SU-DHL-6 (cell line): Measurements from ENCODE around the gene PRXL2B.

Source experiments
- H2AFZ ChIP-seq: fragments of 200-600 bp; sonication (generic); 2 replicates; pipeline ENCODE4 v1.6.1; 2014; ENCODE audit warnings: low read depth, mild to moderate bottlenecking, moderate library complexity, mixed read lengths, antibody characterized with exemption, low read length; ENCODE audit not compliant: severe bottlenecking
- H3F3A ChIP-seq: fragments of 200-600 bp; shearing (Covaris generic); 2 replicates; pipeline ENCODE4 v1.6.0; 2016; ENCODE audit warnings: antibody characterized with exemption, mild to moderate bottlenecking; ENCODE audit not compliant: insufficient read depth
- H3K27ac ChIP-seq: fragments of 200-600 bp; sonication (generic); 2 replicates; pipeline ENCODE4 v1.5.1; 2016; ENCODE audit warnings: low read depth, mild to moderate bottlenecking, low read length, moderate library complexity, mixed read lengths
- H3K27me3 ChIP-seq: fragments of 200-600 bp; sonication (generic), shearing (Covaris generic); 2 replicates; pipeline ENCODE4 v1.6.0; 2014; ENCODE audit warnings: mild to moderate bottlenecking, low read length
- H3K36me3 ChIP-seq: fragments of 200-600 bp; sonication (generic); 2 replicates; pipeline ENCODE4 v1.6.1; 2014; ENCODE audit warnings: mild to moderate bottlenecking, low read length, mixed read lengths
- H3K4me2 ChIP-seq: fragments of 300-600, 200-600 bp; shearing (Covaris generic), sonication (generic); 2 replicates; pipeline ENCODE4 v1.6.0; 2014; ENCODE audit warnings: low read length, low read depth, mild to moderate bottlenecking; ENCODE audit not compliant: poor library complexity, severe bottlenecking
- H3K4me3 ChIP-seq: fragments of 200-600 bp; sonication (generic); 2 replicates; pipeline ENCODE4 v1.5.1; 2014; ENCODE audit warnings: antibody characterized with exemption, low read length, mild to moderate bottlenecking, mixed read lengths; ENCODE audit not compliant: insufficient read depth, poor library complexity, severe bottlenecking
- H3K79me2 ChIP-seq: fragments of 200-600 bp; sonication (generic); 2 replicates; pipeline ENCODE4 v1.6.1; 2014; ENCODE audit warnings: mild to moderate bottlenecking, low read length, moderate library complexity; ENCODE audit not compliant: insufficient read depth
- H3K9ac ChIP-seq: fragments of 200-600 bp; sonication (generic); 2 replicates; pipeline ENCODE4 v1.7.0; 2014; ENCODE audit warnings: mild to moderate bottlenecking, low read length
- H3K9me2 ChIP-seq: fragments of 200-600 bp; sonication (generic); replicated peaks from 2 replicates; pipeline ENCODE4 v1.6.1; 2014; ENCODE audit warnings: low read length; ENCODE audit not compliant: insufficient read depth
- H3K9me3 ChIP-seq: fragments of 200-600 bp; sonication (generic); 2 replicates; pipeline ENCODE4 v1.6.1; 2014; ENCODE audit warnings: low read length, mixed read lengths; ENCODE audit not compliant: insufficient read depth
- H4K20me1 ChIP-seq: fragments of 200-600 bp; sonication (generic); 2 replicates; pipeline ENCODE4 v1.6.1; 2014; ENCODE audit warnings: low read depth, mild to moderate bottlenecking, antibody characterized with exemption, low read length, moderate library complexity, mixed read lengths
- CTCF ChIP-seq: fragments of 200-600 bp; sonication (generic); IDR thresholded peaks from one replicate; pipeline ENCODE4 v1.5.1; 2017; ENCODE audit warnings: antibody characterized with exemption, mild to moderate bottlenecking, low read length, moderate library complexity; ENCODE audit not compliant: insufficient read depth, poor library complexity, severe bottlenecking
- EZH2phosphoT487 ChIP-seq: fragments of 200-600 bp; sonication (generic), shearing (Covaris generic); conservative IDR thresholded peaks from 2 replicates; pipeline ENCODE4 v1.6.1; 2018; ENCODE audit warnings: mild to moderate bottlenecking, antibody characterized with exemption, low read length, moderate library complexity, mixed read lengths

Gene PRXL2B

DNA sequence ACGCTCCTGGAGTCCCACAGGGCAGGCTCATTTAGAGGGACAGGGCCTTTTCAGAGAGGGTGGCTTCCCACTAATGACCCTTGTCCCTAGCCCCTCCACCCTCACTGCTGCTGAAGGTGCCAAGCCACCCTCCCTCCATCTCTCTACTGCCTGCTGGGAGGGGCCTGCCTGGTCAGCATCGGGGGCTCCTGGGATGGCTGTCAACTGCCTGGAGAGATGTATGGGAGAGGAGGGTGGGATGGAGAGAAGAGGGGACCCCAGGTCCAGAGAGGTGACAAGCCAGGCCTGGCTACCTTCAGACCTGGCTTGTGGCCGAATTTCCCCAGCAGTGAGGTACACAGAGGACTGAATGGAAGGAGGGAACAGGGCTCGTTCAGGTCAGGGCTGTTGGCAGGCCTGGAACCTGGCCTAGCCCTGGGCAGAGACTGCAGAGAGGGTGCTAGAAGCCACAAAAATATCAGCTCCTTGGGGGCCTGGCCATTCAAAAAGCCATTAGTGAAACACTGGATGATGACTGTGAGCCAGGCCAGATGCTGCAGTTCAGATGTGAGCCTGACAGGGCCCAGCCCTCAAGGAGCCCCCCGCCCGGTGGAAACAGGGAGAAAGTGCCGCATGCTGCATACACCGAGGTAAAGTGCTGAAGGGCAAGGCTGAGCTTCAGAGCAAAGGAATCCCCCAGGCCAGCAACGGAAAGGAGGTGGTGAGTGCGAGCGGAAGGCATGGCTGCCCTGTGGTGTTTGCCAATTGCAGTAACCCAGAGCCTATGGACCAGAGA lies 26.2 kb downstream of the PRXL2B start:
- Histone ChIP-seq H3K9ac (no peak overlapping the region), H3K9me3 (no peaks in the 10 kb centered on the region), H3K4me3 (no peak overlapping the region), H3K9me2 (no peaks in the 10 kb centered on the region), H3K27ac (no peak overlapping the region), H3K4me2 (no peak overlapping the region), H3K36me3 (no peaks in the 10 kb centered on the region), H3K79me2 (no peaks in the 10 kb centered on the region), H4K20me1 (no peaks in the 10 kb centered on the region), H3F3A (no peaks in the 10 kb centered on the region), H2AFZ (no peak overlapping the region), H3K27me3 (no peaks in the 10 kb centered on the region)
- TF ChIP-seq CTCF (no peak), EZH2phosphoT487 (no peak)

DNA sequence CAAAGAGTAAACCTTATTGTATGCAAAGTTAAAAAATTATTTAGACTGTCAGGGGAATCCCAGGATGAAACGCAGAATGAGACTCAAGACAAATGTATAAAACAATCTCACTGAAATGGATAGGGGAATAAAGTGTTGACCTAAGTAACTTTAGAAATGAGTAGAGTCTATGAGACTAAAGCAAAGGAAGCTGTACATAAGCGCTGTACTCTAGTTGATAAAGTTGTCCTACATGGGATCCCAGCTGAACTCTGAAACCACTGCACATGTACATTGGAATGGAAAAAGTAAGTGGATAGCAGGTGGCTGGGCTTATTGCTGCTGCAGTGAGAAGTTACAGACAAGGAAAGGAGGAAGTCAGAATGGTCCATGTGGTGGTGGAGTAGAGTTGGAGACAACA lies 27.6 kb downstream of the PRXL2B start:
- no peak overlapping the region for H3K4me3 ChIP-seq
- no peaks in the 10 kb centered on the region for H4K20me1 ChIP-seq
- no peaks in the 10 kb centered on the region for H3K9me2 ChIP-seq
- H3K36me3 ChIP-seq = no peaks in the 10 kb centered on the region
- no peak overlapping the region for H2AFZ ChIP-seq
- no peak overlapping the region for H3K4me2 ChIP-seq
- no peak overlapping the region for H3K9ac ChIP-seq
- TF ChIP-seq CTCF = no peak
- TF ChIP-seq EZH2phosphoT487 = no peak
- H3F3A ChIP-seq = no peaks in the 10 kb centered on the region
- no peak overlapping the region for H3K27ac ChIP-seq
- H3K79me2 ChIP-seq = no peaks in the 10 kb centered on the region
- no peaks in the 10 kb centered on the region for H3K27me3 ChIP-seq
- no peaks in the 10 kb centered on the region for H3K9me3 ChIP-seq

DNA sequence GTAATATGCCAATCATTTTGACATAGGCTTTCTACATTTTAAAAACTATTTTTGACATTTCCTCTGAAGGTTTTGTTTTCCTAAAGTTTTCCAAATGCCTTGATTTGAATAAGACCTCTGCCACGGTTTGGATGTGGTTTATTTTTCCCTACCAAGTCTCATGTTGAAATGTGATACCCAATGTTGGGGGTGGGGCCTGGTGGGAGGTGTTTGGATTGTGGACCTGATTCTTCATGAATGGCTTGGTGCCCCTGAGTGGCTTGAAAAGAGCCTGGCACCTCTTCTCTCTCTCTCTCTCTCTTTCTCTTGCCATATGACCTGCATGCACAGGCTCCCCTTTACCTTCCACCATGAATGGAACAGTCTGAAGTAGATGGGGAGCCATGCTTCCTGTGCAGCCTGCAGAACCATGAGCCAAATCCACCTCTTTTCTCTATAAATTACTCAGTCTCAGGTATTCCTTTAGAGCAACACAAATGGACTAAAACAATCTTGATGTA lies 31.4 kb downstream of the PRXL2B start:
- H3K4me3 ChIP-seq = no peak overlapping the region
- H4K20me1 ChIP-seq = no peaks in the 10 kb centered on the region
- H3F3A ChIP-seq = no peaks in the 10 kb centered on the region
- no peak overlapping the region for H3K9ac ChIP-seq
- no peak overlapping the region for H2AFZ ChIP-seq
- H3K9me2 ChIP-seq = no peaks in the 10 kb centered on the region
- no peak overlapping the region for H3K4me2 ChIP-seq
- H3K9me3 ChIP-seq = no peaks in the 10 kb centered on the region
- no peaks in the 10 kb centered on the region for H3K79me2 ChIP-seq
- H3K27me3 ChIP-seq = no peaks in the 10 kb centered on the region
- no peak for TF ChIP-seq CTCF
- TF ChIP-seq EZH2phosphoT487 = no peak
- no peaks in the 10 kb centered on the region for H3K36me3 ChIP-seq
- H3K27ac ChIP-seq = no peak overlapping the region
